MG63 (cell line): ENCODE measurements around the gene PCDHGA3. TPM values are rescaled to one million over a fixed set of nuclear protein-coding genes. Genes with fewer than 3 reads are reported as not detected.
A peak's percentile ranks its signal among the peaks of the same experiment; 100 is the strongest.
"Not testable (repeated sequence)": the region's sequence is repeated elsewhere in the genome, so short reads cannot be mapped to it uniquely, and the experiment has no call there.

ENCODE experiments used
- DNase-seq: peaks from one replicate; pipeline ENCODE4 v3.0.0-alpha.2; 2020
- H3K27me3 ChIP-seq: fragments of 250-450 bp; sonication (Bioruptor Pico); 2 replicates; pipeline ENCODE4 v1.5.1; 2020; ENCODE audit warnings: mild to moderate bottlenecking, moderate library complexity
- H3K36me3 ChIP-seq: fragments of 250-450 bp; sonication (Bioruptor Pico); 2 replicates; pipeline ENCODE4 v1.5.1; 2020; ENCODE audit warnings: mild to moderate bottlenecking, moderate library complexity
- H3K4me3 ChIP-seq: fragments of 250-450 bp; sonication (Bioruptor Pico); 2 replicates; pipeline ENCODE4 v1.5.1; 2020; ENCODE audit warnings: mild to moderate bottlenecking, moderate library complexity
- H3K9me3 ChIP-seq: fragments of 250-450 bp; sonication (Bioruptor Pico); 2 replicates; pipeline ENCODE4 v1.5.1; 2020; ENCODE audit warnings: mild to moderate bottlenecking, moderate library complexity
- total RNA-seq: library from RNA; depleted of rRNA; stranded (reverse); fragments of >200 nt; shearing (Covaris generic); gene quantifications from 2 replicates; pipeline ENCODE4 v1.2.3, GENCODE V29; 2014; ENCODE audit warnings: low replicate concordance

PCDHGA3 gene
- total RNA-seq, 1 experiment from 2014 or later = not detected

- H3K27me3 ChIP-seq, DNase-seq, H3K36me3 ChIP-seq, H3K4me3 ChIP-seq, H3K9me3 ChIP-seq: not testable (repeated sequence)
Measured at GRCh38 chr5:141340781-141341354, 2.8 kb upstream of the PCDHGA3 start.

- Histone ChIP-seq H3K9me3 (peaks cover 2% of the 10 kb centered on the region), H3K27me3 (no peaks in the 10 kb centered on the region), H3K36me3 (no peaks in the 10 kb centered on the region), H3K4me3 (no peak overlapping the region)
- DNase-seq = no peak
Measured at GRCh38 chr5:141342773-141343172, 856 bp upstream of the PCDHGA3 start.

- Histone ChIP-seq H3K9me3 (peaks cover 2% of the 10 kb centered on the region), H3K4me3 (no peak overlapping the region), H3K36me3 (no peaks in the 10 kb centered on the region), H3K27me3 (no peaks in the 10 kb centered on the region; the same call in 1 of the 2 replicates)
- DNase-seq = no peak
Measured at GRCh38 chr5:141343953-141344463, 379 bp downstream of the PCDHGA3 start.

- no peaks in the 10 kb centered on the region; the same call in 1 of the 2 replicates for H3K27me3 ChIP-seq
- H3K9me3 ChIP-seq = peaks cover 2% of the 10 kb centered on the region
- H3K4me3 ChIP-seq = no peak overlapping the region
- H3K36me3 ChIP-seq = no peaks in the 10 kb centered on the region
- DNase-seq = no peak
Measured at GRCh38 chr5:141345327-141345726, 1.7 kb downstream of the PCDHGA3 start.

- DNase-seq, H3K4me3 ChIP-seq, H3K36me3 ChIP-seq, H3K27me3 ChIP-seq, H3K9me3 ChIP-seq: not testable (repeated sequence)
Measured at GRCh38 chr5:141346017-141346416, 2.4 kb downstream of the PCDHGA3 start.

GRCh38 chr5:141349917-141350619 lies 6.4 kb downstream of the PCDHGA3 start, which contains the start of gene PCDHGB1:
TSS of gene PCDHGB1 (plus strand) at chr5:141350099. CDS start at chr5:141350261, 162 bp downstream.
- DNase-seq = peak; percentile 78
- no peaks in the 10 kb centered on the region for H3K36me3 ChIP-seq
- H3K4me3 ChIP-seq = peak within 1 kb of the TSS; percentile 50
- peaks cover 4% of the 10 kb centered on the region; the same call in 1 of the 2 replicates for H3K9me3 ChIP-seq
- H3K27me3 ChIP-seq = no peaks in the 10 kb centered on the region; the same call in 1 of the 2 replicates

GRCh38 chr5:141351591-141351990 lies 8.0 kb downstream of the PCDHGA3 start:
- Histone ChIP-seq H3K36me3 (no peaks in the 10 kb centered on the region), H3K27me3 (no peaks in the 10 kb centered on the region; the same call in 1 of the 2 replicates), H3K9me3 (peaks cover 5% of the 10 kb centered on the region; the same call in 1 of the 2 replicates), H3K4me3 (no peak overlapping the region)
- DNase-seq = no peak

- H3K9me3 ChIP-seq = peaks cover 5% of the 10 kb centered on the region; the same call in 1 of the 2 replicates
- DNase-seq = no peak
- H3K36me3 ChIP-seq = no peaks in the 10 kb centered on the region
Measured at GRCh38 chr5:141354900-141355469, 11.4 kb downstream of the PCDHGA3 start, which contains the start of gene PCDHGA4. TSS of gene PCDHGA4 (plus strand) at chr5:141355021. CDS start at chr5:141355108, 87 bp downstream.

GRCh38 chr5:141355641-141356040 lies 12.0 kb downstream of the PCDHGA3 start:
- Histone ChIP-seq H3K36me3 (no peaks in the 10 kb centered on the region), H3K4me3 (no peak overlapping the region), H3K27me3 (no peaks in the 10 kb centered on the region), H3K9me3 (peaks cover 8% of the 10 kb centered on the region)
- no peak for DNase-seq

More at GRCh38 chr5:141354900-141355469, 11.4 kb downstream of the PCDHGA3 start, which contains the start of gene PCDHGA4:
- H3K27me3 ChIP-seq = no peaks in the 10 kb centered on the region
- no peak within 1 kb of the TSS for H3K4me3 ChIP-seq

GRCh38 chr5:141356133-141356532 lies 12.5 kb downstream of the PCDHGA3 start:
- DNase-seq = no peak
- H3K4me3 ChIP-seq = no peak overlapping the region
- H3K36me3 ChIP-seq = no peaks in the 10 kb centered on the region
- H3K9me3 ChIP-seq = peaks cover 10% of the 10 kb centered on the region
- H3K27me3 ChIP-seq = no peaks in the 10 kb centered on the region

- Histone ChIP-seq H3K9me3 (peaks cover 10% of the 10 kb centered on the region), H3K36me3 (no peaks in the 10 kb centered on the region), H3K27me3 (no peaks in the 10 kb centered on the region), H3K4me3 (no peak overlapping the region)
- no peak for DNase-seq
Measured at GRCh38 chr5:141356950-141357349, 13.3 kb downstream of the PCDHGA3 start.

GRCh38 chr5:141359790-141360426 lies 16.3 kb downstream of the PCDHGA3 start, which contains the start of gene PCDHGB2:
TSS of gene PCDHGB2 (plus strand) at chr5:141359994. CDS start at chr5:141360136, 142 bp downstream.
- no peaks in the 10 kb centered on the region for H3K27me3 ChIP-seq
- H3K4me3 ChIP-seq = peak within 1 kb of the TSS; percentile 42
- peak; percentile 49 for DNase-seq
- peaks cover 16% of the 10 kb centered on the region for H3K9me3 ChIP-seq
- no peaks in the 10 kb centered on the region for H3K36me3 ChIP-seq

- DNase-seq = no peak
- H3K9me3 ChIP-seq = peaks cover 22% of the 10 kb centered on the region
- H3K4me3 ChIP-seq = no peak overlapping the region
- no peaks in the 10 kb centered on the region for H3K27me3 ChIP-seq
- no peaks in the 10 kb centered on the region for H3K36me3 ChIP-seq
Measured at GRCh38 chr5:141360685-141361084, 17.1 kb downstream of the PCDHGA3 start.

GRCh38 chr5:141362719-141363118 lies 19.1 kb downstream of the PCDHGA3 start:
- Histone ChIP-seq H3K36me3 (no peaks in the 10 kb centered on the region; the same call in 1 of the 2 replicates), H3K9me3 (peaks cover 31% of the 10 kb centered on the region), H3K27me3 (no peaks in the 10 kb centered on the region), H3K4me3 (no peak overlapping the region)
- no peak for DNase-seq

GRCh38 chr5:141363952-141364660 lies 20.5 kb downstream of the PCDHGA3 start, which contains the start of gene PCDHGA5:
TSS of gene PCDHGA5 (plus strand) at chr5:141364162. CDS start at chr5:141364331, 169 bp downstream.
- H3K9me3 ChIP-seq = peaks cover 35% of the 10 kb centered on the region
- no peaks in the 10 kb centered on the region; the same call in 1 of the 2 replicates for H3K36me3 ChIP-seq
- no peaks in the 10 kb centered on the region for H3K27me3 ChIP-seq
- H3K4me3 ChIP-seq = no peak within 1 kb of the TSS
- no peak for DNase-seq
